Tibial artery (tissue), 4 donors: ENCODE results near the gene ADAMTS16.

ENCODE experiments used
- DNase-seq, 2 donors: peaks; one replicate each; pipeline ENCODE4 v3.0.0-alpha.2; 2019
- H3K27ac ChIP-seq, 2 donors: fragments of 200-600 bp; sonication (generic) in 1 of 2; 1 replicate in 1 of 2; 2 replicates in 1 of 2; pipeline ENCODE4 v1.5.1; 2018 to 2019; ENCODE audit warnings: mild to moderate bottlenecking in 1 of 2
- H3K27me3 ChIP-seq, 2 donors: fragments of 200-600 bp; sonication (generic) in 1 of 2; one replicate each; pipeline versions ENCODE4 v1.5.1 to v1.6.0; 2016 to 2019
- H3K36me3 ChIP-seq, 3 donors: fragments of 200-600 bp; sonication (generic) in 2 of 3; one replicate each; pipeline ENCODE4 v1.5.1; 2016 to 2019; ENCODE audit warnings: mild to moderate bottlenecking in 2 of 3
- H3K4me1 ChIP-seq, 4 donors: fragments of 200-600 bp; sonication (generic) in 2 of 4; 1 replicate in 3 of 4; 2 replicates in 1 of 4; pipeline ENCODE4 v1.5.1; 2016 to 2019
- H3K4me3 ChIP-seq, 2 donors: fragments of 200-600 bp; sonication (generic) in 1 of 2; 1 replicate in 1 of 2; 2 replicates in 1 of 2; pipeline ENCODE4 v1.5.1; 2018 to 2019; ENCODE audit warnings: mild to moderate bottlenecking in 2 of 2
- H3K9me3 ChIP-seq, 3 donors: fragments of 200-600 bp; sonication (generic) in 1 of 3; one replicate each; pipeline ENCODE4 v1.5.1; 2016 to 2019
- intact Hi-C: fragments of 100-400 bp; cut with DNase I; formaldehyde crosslinking; loops from one replicate; pipeline ENCODE4 v1.15.0; 2023; ENCODE audit warnings: low total_unique reads
- TF ChIP-seq, protein P1 (sequence below), 2 experiments: fragments of 200-600 bp in 1 of 2; fragments of 450-650 bp in 1 of 2; IDR thresholded peaks; one replicate each; pipeline ENCODE4 v1.5.1; 2017 to 2019; ENCODE audit warnings: antibody characterized with exemption in 2 of 2, mild to moderate bottlenecking in 1 of 2, moderate library complexity in 1 of 2

ADAMTS16 gene

DNA sequence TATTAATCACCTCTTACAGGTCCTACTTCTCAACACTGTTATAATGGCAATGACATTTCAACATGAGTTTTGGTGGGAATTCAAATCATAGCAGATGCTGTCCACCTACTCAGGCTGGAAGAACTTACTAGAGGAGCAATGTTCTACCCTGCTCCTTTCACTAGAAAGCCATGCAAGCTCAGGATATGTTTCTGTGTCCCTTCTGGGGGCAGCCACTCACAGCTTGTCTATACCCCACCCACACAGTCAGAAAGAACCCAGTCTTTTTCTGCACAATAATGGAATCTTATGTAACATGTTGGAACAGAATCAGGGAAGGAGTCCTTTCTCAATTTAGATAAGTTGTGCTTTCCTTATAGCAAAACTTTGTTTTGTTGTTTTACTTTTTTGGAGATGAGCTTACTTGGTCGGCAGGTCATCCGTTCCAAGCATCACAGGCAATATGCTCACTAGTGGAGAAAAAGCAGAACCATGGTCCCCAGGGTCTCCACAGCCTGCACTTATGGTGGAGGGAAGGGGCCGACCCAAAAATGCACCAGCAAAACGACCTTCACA is 229.0 kb downstream of the ADAMTS16 start:
- Histone ChIP-seq H3K27ac (no peak overlapping the region), H3K9me3 (no peaks in the 10 kb centered on the region), H3K27me3 (no peaks in the 10 kb centered on the region), H3K4me1 (no peaks in the 10 kb centered on the region), H3K4me3 (no peak overlapping the region), H3K36me3 (no peaks in the 10 kb centered on the region)
- no peak for DNase-seq
- intact Hi-C loops = no loop called here
- TF ChIP-seq, protein P1, sequence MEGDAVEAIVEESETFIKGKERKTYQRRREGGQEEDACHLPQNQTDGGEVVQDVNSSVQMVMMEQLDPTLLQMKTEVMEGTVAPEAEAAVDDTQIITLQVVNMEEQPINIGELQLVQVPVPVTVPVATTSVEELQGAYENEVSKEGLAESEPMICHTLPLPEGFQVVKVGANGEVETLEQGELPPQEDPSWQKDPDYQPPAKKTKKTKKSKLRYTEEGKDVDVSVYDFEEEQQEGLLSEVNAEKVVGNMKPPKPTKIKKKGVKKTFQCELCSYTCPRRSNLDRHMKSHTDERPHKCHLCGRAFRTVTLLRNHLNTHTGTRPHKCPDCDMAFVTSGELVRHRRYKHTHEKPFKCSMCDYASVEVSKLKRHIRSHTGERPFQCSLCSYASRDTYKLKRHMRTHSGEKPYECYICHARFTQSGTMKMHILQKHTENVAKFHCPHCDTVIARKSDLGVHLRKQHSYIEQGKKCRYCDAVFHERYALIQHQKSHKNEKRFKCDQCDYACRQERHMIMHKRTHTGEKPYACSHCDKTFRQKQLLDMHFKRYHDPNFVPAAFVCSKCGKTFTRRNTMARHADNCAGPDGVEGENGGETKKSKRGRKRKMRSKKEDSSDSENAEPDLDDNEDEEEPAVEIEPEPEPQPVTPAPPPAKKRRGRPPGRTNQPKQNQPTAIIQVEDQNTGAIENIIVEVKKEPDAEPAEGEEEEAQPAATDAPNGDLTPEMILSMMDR (IDR thresholded peaks at IDR 0.05) = no peak
